ENCODE results near the gene MTAP.

The MTAP gene

DNA sequence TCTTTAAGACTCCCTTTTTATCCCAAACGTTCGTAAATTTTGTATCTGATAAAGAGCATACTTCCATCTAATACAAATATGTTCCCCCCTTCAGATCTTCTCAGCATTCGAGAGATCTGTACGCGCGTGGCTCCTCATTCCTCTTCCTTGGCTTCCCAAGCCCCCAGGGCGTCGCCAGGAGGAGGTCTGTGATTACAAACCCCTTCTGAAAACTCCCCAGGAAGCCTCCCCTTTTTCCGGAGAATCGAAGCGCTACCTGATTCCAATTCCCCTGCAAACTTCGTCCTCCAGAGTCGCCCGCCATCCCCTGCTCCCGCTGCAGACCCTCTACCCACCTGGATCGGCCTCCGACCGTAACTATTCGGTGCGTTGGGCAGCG, 171.9 kb downstream of the MTAP start:
- DNase-seq: no peak

DNA sequence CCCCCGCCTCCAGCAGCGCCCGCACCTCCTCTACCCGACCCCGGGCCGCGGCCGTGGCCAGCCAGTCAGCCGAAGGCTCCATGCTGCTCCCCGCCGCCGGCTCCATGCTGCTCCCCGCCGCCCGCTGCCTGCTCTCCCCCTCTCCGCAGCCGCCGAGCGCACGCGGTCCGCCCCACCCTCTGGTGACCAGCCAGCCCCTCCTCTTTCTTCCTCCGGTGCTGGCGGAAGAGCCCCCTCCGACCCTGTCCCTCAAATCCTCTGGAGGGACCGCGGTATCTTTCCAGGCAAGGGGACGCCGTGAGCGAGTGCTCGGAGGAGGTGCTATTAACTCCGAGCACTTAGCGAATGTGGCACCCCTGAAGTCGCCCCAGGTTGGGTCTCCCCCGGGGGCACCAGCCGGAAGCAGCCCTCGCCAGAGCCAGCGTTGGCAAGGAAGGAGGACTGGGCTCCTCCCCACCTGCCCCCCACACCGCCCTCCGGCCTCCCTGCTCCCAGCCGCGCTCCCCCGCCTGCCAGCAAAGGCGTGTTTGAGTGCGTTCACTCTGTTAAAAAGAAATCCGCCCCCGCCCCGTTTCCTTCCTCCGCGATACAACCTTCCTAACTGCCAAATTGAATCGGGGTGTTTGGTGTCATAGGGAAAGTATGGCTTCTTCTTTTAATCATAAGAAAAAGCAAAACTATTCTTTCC, 172.4 kb downstream of the MTAP start:
- peak; percentile 60 for DNase-seq

DNA sequence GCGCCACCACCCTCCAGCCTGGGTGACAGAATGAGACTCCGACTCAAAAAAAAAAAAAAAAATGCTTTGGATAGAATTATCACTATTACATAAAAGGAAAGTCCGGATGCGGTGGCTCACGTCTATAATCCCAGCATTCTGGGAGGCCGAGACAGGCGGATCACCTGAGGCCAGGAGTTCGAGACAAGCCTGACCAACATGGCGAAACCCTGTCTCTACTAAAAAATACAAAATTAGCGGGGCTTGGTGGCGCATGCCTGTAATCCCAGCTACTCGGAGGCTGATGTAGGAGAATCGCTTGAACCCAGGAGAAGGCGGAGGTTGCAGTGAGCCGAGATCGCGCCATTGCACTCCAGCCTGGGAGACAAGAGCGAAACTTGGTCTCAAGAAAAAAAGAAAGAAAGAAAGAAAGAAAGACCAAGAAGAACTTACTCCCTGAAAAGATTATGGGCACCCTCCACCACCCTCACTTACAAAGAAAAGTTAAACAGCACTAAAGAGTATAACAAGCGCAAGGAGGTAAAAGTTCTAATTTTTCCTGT, 174.0 kb downstream of the MTAP start:
- no peak for DNase-seq

DNA sequence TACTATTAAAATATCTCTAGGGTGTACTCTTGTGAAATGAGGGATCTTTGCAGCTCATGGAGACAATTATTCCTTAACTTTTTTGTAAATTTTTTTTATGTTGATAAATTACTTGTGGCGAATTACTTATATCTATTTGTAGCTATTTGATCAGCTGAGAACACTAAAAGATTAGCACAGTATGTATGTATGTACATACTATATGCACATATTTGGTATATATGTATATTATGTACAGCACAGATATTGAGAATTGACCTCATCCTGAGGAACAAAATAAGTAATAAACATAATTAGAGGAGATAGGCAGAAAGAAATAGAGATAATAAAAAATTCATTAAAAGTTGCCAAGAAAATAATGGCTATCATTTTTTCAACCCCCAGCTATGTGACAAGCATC, 180.0 kb downstream of the MTAP start:
- DNase-seq: no peak

DNA sequence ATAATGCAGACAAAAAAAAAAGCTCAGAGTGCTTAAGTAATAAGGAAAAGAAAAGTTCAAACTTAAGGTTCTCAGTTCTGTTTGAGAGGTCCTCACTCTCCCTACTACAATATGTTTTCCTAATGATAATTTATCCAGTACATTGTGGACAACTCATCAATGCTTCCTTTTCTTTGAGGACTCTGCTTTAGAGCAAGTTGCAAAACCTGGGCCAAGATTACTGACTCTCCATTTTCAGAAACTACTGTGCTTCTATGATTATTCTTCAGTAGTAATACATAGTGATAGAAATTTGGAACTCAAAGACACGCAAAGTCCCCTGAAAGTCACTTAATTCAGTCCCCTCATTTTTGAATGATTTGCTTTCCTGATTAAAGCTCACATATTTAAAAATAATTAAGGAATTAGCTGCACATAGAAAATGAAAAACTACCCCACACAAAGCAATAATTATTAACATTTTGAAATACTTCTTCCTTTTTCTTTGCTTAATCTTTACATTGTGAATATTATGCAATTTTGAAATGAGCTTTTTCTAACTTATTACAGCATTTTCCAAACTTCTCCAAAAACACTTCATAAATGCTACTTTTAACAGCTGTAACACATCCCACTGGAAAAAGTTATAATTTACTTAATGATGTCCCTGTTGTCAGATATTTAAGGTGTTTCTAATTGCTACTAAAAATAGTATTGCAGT, 180.6 kb downstream of the MTAP start:
- no peak for DNase-seq

DNA sequence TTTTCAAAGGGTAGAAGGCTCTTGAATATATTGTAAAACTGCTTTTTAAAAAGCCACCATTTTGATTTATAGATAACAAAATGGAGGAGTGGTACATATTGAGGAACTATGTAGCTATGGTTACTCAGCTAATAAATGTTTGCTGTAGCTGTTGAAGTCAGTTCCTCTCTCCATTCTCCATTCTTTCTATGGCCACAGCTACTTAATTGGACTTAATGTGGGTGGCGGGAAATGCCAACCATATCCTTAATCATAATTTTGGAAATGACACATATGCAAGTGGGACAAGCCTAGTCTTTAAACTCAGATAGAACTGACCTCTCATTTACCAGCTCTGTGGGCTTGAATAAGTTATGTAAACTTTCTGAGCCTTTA, 181.1 kb downstream of the MTAP start:
- DNase-seq: peak; percentile 40

DNA sequence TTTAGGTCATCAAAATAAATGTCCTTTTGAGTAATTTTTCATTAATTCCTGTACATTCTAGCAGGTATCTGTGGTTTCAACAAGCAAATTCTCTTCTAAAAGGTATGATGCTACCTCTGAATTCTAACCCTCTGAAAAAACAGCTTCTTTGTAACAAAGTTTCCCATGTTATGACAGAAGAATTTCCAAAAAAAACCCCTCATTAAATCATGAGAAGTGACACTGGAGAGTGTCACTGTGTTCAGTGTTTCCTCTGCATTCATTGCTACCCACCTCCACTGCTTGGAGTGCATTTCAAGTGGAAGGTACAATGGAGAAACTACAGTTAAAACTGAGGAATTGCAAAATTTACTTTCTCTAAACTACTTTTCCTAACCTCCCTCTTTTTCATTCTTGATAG, 181.7 kb downstream of the MTAP start:
- DNase-seq: no peak

DNA sequence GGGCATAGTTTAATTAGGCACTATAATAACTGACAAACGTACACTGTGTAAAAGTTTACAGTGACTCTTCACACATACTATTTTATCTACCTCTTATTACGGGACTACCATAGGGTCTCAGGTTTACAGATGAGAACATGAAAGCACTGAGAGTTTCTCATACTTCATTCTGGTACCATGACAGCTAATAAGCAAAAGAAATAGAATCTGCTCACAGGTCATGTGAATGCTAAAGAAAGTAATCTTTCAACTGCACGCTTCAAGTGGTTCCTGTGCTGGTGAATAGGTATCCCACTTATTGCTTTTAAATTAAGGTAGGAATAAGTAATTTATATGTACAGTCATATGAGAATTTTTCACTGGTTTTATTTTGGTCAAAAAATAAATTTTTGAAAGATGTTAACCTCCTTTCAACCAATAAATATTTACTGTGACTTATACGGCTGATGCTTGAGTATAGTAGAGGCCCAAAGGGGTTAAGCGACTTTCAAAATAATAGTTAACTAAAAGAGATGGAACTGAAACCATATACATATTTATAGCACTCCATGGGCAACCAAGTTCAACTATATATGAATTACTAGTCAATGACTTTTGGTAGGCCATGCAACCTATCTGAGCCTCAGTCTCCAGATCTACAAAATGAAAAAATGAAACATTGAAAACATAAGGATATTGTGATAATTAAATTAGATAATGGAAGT, 183.7 kb downstream of the MTAP start:
- DNase-seq: no peak

All from NCI-H2081 treated with DMSO at 0.1 percent for 48 hours (cell line).